Measurements from ENCODE around the gene TMUB2.

TMUB2 gene

GRCh38 chr17:44164476-44164875 lies 22.3 kb upstream of the TMUB2 start:
- H3K4me3 ChIP-seq (ENCODE audit: low read depth in 1 of 2, low read length in 1 of 2): no peak overlapping the region
- no peaks in the 10 kb centered on the region for H3K4me1 ChIP-seq (ENCODE audit: control insufficient read depth in 1 of 2, insufficient read depth in 1 of 2, low read depth in 1 of 2, low read length in 1 of 2)
- TF ChIP-seq CTCF (IDR thresholded peaks at IDR 0.05): no peak
- no peak overlapping the region for H3K27ac ChIP-seq
- no peaks in the 10 kb centered on the region for H3K27me3 ChIP-seq
- H3K9me3 ChIP-seq: no peaks in the 10 kb centered on the region
- peaks cover 21% of the 10 kb centered on the region for H3K36me3 ChIP-seq

- H3K27ac ChIP-seq: no peak overlapping the region
- no peaks in the 10 kb centered on the region for H3K9me3 ChIP-seq
- H3K36me3 ChIP-seq: no peaks in the 10 kb centered on the region
- no peak for TF ChIP-seq CTCF (IDR thresholded peaks at IDR 0.05)
- H3K4me3 ChIP-seq (ENCODE audit: low read depth in 1 of 2, low read length in 1 of 2): no peak overlapping the region
- peaks cover 13% of the 10 kb centered on the region for H3K27me3 ChIP-seq
- no peaks in the 10 kb centered on the region for H3K4me1 ChIP-seq (ENCODE audit: control insufficient read depth in 1 of 2, insufficient read depth in 1 of 2, low read depth in 1 of 2, low read length in 1 of 2)
Measured at GRCh38 chr17:44167181-44167861, 19.5 kb upstream of the TMUB2 start.

GRCh38 chr17:44170135-44170498 lies 16.7 kb upstream of the TMUB2 start:
- no peak for TF ChIP-seq CTCF (IDR thresholded peaks at IDR 0.05)
- no peaks in the 10 kb centered on the region for H3K9me3 ChIP-seq
- H3K4me1 ChIP-seq (ENCODE audit: control insufficient read depth in 1 of 2, insufficient read depth in 1 of 2, low read depth in 1 of 2, low read length in 1 of 2): no peaks in the 10 kb centered on the region
- H3K36me3 ChIP-seq: peaks cover 7% of the 10 kb centered on the region
- peaks cover 13% of the 10 kb centered on the region for H3K27me3 ChIP-seq
- no peak overlapping the region for H3K27ac ChIP-seq
- H3K4me3 ChIP-seq (ENCODE audit: low read depth in 1 of 2, low read length in 1 of 2): no peak overlapping the region

- no peak for TF ChIP-seq CTCF (IDR thresholded peaks at IDR 0.05)
- Histone ChIP-seq H3K27ac (no peak within 1 kb of the TSS), H3K36me3 (peaks cover 10% of the 10 kb centered on the region), H3K4me1 (ENCODE audit: control insufficient read depth in 1 of 2, insufficient read depth in 1 of 2, low read depth in 1 of 2, low read length in 1 of 2) (no peaks in the 10 kb centered on the region), H3K9me3 (no peaks in the 10 kb centered on the region), H3K4me3 (ENCODE audit: low read depth in 1 of 2, low read length in 1 of 2) (no peak within 1 kb of the TSS), H3K27me3 (peaks cover 13% of the 10 kb centered on the region)
Measured at GRCh38 chr17:44170499-44171201, 16.1 kb upstream of the TMUB2 start, which contains the start of gene ASB16. ASB16 (plus strand) TSS chr17:44170704; CDS start chr17:44170790, 86 bp downstream.

GRCh38 chr17:44171931-44172455 lies 14.8 kb upstream of the TMUB2 start:
- H3K27me3 ChIP-seq: peaks cover 13% of the 10 kb centered on the region
- H3K4me1 ChIP-seq (ENCODE audit: control insufficient read depth in 1 of 2, insufficient read depth in 1 of 2, low read depth in 1 of 2, low read length in 1 of 2): no peaks in the 10 kb centered on the region
- peaks cover 23% of the 10 kb centered on the region for H3K36me3 ChIP-seq
- H3K4me3 ChIP-seq (ENCODE audit: low read depth in 1 of 2, low read length in 1 of 2): no peak overlapping the region
- no peak for TF ChIP-seq CTCF (IDR thresholded peaks at IDR 0.05)
- H3K9me3 ChIP-seq: no peaks in the 10 kb centered on the region
- H3K27ac ChIP-seq: no peak overlapping the region
